ENCODE results near the gene SVOP.

GRCh38 chr12:108888031-108888430, 132.8 kb downstream of the SVOP start:
- TF ChIP-seq POLR2A (IDR thresholded peaks at IDR 0.05; ENCODE audit: low read length), result no peak
- no peak for TF ChIP-seq GATA1 (IDR thresholded peaks at IDR 0.05; ENCODE audit: low read depth, low read length)
